Parathyroid adenoma (tissue), 2 donors: ENCODE data around the gene TBC1D22A.

Experiments used
- H2AFZ ChIP-seq: fragments of 300-600 bp; sonication (generic); one replicate; pipeline ENCODE4 v1.7.0; 2017; ENCODE audit warnings: antibody characterized with exemption, mild to moderate bottlenecking
- H3K27ac ChIP-seq: fragments of 300-600 bp; sonication (generic); one replicate; pipeline ENCODE4 v1.7.0; 2017
- H3K27me3 ChIP-seq: fragments of 300-600 bp; sonication (generic); one replicate; pipeline ENCODE4 v1.7.0; 2017; ENCODE audit warnings: low read length; ENCODE audit not compliant: control insufficient read depth, insufficient read depth
- H3K36me3 ChIP-seq: fragments of 300-600 bp; sonication (generic); one replicate; pipeline ENCODE4 v1.7.0; 2017; ENCODE audit warnings: low read length; ENCODE audit not compliant: control insufficient read depth, insufficient read depth
- H3K4me1 ChIP-seq: fragments of 300-600 bp; sonication (generic); one replicate; pipeline ENCODE4 v1.7.0; 2017; ENCODE audit warnings: control low read depth
- H3K4me2 ChIP-seq: fragments of 300-600 bp; sonication (generic); one replicate; pipeline ENCODE4 v1.7.0; 2017; ENCODE audit warnings: low read length
- H3K4me3 ChIP-seq: fragments of 300-600 bp; sonication (generic); one replicate; pipeline ENCODE4 v1.7.0; 2017; ENCODE audit warnings: low read depth, low read length
- H3K79me2 ChIP-seq: fragments of 300-600 bp; sonication (generic); one replicate; pipeline ENCODE4 v1.7.0; 2017; ENCODE audit warnings: control low read depth
- H3K9ac ChIP-seq: fragments of 300-600 bp; sonication (generic); one replicate; pipeline ENCODE4 v1.7.0; 2017; ENCODE audit warnings: mild to moderate bottlenecking
- H3K9me3 ChIP-seq: fragments of 300-600 bp; sonication (generic); one replicate; pipeline ENCODE4 v1.7.0; 2017; ENCODE audit warnings: low read length; ENCODE audit not compliant: control insufficient read depth
- TF ChIP-seq, protein P1 (sequence below): fragments of 300-600 bp; sonication (generic); IDR thresholded peaks from one replicate; pipeline ENCODE4 v1.7.0; 2017; ENCODE audit warnings: antibody characterized with exemption, mild to moderate bottlenecking
- donor health status: primary hyperparathyroidism.

Gene TBC1D22A

DNA sequence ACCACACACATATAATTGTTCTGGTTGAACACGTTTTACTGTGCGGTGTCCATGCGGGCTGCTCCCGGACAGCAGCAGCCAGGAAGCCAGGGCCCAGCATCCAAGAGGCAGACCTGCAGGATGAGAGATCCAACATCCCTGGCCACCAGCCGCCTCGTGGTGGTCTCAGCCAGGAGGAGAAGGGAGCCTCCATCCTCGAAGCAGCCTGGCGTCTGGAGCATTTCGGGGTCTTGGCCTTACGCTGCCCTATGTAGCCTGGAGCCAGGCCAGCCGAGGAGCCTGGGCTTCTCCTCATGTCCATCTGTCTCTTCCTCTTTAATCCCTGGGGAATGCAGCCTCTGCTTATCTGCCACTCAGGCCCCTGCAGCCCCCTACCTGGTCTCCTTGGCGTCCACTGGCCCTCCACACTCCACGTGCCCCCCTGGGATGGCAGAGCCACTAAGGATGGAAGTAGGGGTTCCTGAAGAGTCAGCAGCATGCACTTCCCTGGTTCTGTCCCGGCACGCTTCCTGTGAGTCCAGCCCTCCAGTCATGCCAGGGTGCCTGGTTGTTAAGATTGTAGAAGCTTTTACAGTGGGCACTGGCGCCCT, 253.2 kb downstream of the TBC1D22A start:
- Histone ChIP-seq H3K4me1 (no peaks in the 10 kb centered on the region), H3K9ac (no peak overlapping the region), H2AFZ (no peak overlapping the region), H3K27ac (no peak overlapping the region), H3K36me3 (no peaks in the 10 kb centered on the region), H3K27me3 (no peaks in the 10 kb centered on the region), H3K79me2 (no peaks in the 10 kb centered on the region), H3K4me2 (no peak overlapping the region), H3K4me3 (no peak overlapping the region), H3K9me3 (no peaks in the 10 kb centered on the region)
- TF ChIP-seq, protein P1, sequence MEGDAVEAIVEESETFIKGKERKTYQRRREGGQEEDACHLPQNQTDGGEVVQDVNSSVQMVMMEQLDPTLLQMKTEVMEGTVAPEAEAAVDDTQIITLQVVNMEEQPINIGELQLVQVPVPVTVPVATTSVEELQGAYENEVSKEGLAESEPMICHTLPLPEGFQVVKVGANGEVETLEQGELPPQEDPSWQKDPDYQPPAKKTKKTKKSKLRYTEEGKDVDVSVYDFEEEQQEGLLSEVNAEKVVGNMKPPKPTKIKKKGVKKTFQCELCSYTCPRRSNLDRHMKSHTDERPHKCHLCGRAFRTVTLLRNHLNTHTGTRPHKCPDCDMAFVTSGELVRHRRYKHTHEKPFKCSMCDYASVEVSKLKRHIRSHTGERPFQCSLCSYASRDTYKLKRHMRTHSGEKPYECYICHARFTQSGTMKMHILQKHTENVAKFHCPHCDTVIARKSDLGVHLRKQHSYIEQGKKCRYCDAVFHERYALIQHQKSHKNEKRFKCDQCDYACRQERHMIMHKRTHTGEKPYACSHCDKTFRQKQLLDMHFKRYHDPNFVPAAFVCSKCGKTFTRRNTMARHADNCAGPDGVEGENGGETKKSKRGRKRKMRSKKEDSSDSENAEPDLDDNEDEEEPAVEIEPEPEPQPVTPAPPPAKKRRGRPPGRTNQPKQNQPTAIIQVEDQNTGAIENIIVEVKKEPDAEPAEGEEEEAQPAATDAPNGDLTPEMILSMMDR, result no peak

DNA sequence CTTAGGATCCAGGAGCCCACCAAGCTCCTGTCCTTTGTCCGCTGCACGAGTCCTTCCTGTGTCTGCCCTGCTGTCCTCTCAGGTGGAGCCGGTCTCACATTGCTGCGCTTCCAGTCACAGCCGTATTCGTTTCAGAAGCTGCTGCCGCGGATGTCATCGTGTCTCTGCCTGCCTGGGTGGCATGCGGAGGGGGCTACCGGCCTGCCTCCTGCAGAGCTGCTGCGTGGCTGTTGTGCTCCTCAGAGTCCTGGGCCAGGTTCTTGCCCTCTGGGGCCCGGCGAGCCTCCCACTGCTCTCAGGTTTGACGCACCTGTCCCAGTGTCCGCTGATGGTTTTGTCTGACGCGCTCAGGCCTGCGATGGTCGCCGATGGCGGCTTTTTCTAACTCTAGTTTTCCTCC, 254.2 kb downstream of the TBC1D22A start:
- H3K9ac ChIP-seq, result no peak overlapping the region
- H3K4me1 ChIP-seq, result no peaks in the 10 kb centered on the region
- no peak overlapping the region for H2AFZ ChIP-seq
- no peaks in the 10 kb centered on the region for H3K9me3 ChIP-seq
- TF ChIP-seq, protein P1, result no peak
- no peaks in the 10 kb centered on the region for H3K27me3 ChIP-seq
- no peak overlapping the region for H3K27ac ChIP-seq
- no peaks in the 10 kb centered on the region for H3K36me3 ChIP-seq
- no peak overlapping the region for H3K4me3 ChIP-seq
- H3K4me2 ChIP-seq, result no peak overlapping the region
- no peaks in the 10 kb centered on the region for H3K79me2 ChIP-seq

DNA sequence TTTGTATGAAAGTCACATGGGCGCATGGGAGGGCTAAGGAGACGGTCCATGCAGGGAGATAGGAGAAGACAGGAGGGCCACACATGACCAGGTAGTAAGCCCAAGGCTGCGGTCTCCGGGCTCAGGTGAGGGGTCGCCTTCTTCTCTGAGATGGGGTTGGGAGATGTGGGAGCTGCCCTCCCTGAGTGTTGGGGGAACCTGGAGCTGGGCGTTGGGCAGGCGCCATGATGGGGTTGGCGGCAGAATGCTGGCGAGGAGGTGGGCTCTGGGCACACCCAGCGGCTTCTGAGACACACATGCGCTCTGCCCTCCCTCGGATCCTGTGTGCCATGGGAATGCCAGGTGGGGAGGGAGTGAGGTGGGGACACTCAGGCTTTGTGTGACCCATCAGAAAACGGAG, 254.8 kb downstream of the TBC1D22A start:
- no peaks in the 10 kb centered on the region for H3K4me1 ChIP-seq
- no peaks in the 10 kb centered on the region for H3K79me2 ChIP-seq
- no peaks in the 10 kb centered on the region for H3K36me3 ChIP-seq
- no peak overlapping the region for H3K9ac ChIP-seq
- H2AFZ ChIP-seq, result no peak overlapping the region
- no peak overlapping the region for H3K4me3 ChIP-seq
- TF ChIP-seq, protein P1, result no peak
- H3K4me2 ChIP-seq, result no peak overlapping the region
- H3K27me3 ChIP-seq, result no peaks in the 10 kb centered on the region
- no peaks in the 10 kb centered on the region for H3K9me3 ChIP-seq
- H3K27ac ChIP-seq, result no peak overlapping the region

DNA sequence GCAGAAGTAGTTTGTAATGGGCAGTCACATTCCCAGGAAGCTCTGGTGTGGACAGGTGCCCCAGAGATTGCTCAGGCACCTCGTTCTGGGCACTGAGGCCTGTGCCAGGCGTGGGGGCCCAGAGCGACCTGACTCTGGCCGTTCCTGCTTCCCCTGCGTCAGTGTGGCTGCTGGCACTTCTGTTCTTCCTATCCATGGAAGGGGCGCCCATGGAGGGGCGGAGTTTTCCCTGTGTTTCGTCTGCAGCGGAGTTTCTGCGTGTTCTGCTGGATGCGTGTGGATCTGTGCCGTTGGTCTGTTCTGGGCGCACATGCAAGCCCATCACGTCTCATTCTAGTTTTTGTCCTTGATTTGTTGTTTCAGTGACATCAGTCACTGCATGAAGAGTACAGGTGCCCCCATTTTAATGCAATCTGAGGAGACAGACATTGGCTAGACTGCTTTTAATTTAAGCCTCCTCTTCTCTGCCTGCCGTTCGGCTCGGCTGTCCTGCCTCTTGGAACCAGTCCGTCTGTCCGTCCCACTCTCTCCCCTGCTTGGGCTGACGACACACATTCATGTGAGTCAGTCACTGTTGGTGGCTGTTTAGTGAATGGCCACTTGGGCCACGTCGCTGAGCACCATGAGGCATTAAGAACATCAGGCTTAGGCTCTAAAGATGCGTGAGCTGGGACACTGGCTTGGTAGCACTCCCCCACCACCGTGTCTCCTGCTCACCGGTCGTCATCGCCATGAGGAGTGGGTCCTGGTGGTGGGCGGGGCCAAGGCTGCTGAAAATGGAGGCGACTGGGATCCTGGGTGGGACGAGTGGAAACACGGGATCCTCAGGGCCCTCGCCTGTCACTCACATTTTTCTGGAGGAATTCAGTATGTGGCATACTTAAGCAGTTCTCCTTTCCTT, 255.8 kb downstream of the TBC1D22A start:
- no peaks in the 10 kb centered on the region for H3K79me2 ChIP-seq
- no peaks in the 10 kb centered on the region for H3K9me3 ChIP-seq
- TF ChIP-seq, protein P1, result no peak
- H2AFZ ChIP-seq, result no peak overlapping the region
- H3K4me1 ChIP-seq, result no peaks in the 10 kb centered on the region
- H3K4me2 ChIP-seq, result no peak overlapping the region
- no peak overlapping the region for H3K9ac ChIP-seq
- no peaks in the 10 kb centered on the region for H3K36me3 ChIP-seq
- no peak overlapping the region for H3K27ac ChIP-seq
- H3K4me3 ChIP-seq, result no peak overlapping the region
- H3K27me3 ChIP-seq, result no peaks in the 10 kb centered on the region
